ENCODE results near the gene DNAH11. TPM values are rescaled to one million over a fixed set of nuclear protein-coding genes. Genes with fewer than 3 reads are reported as not detected.

DNAH11 gene
- total and polyA plus RNA-seq, 8 donors: 0.86 to 7.6 (median 3.5) TPM

DNA sequence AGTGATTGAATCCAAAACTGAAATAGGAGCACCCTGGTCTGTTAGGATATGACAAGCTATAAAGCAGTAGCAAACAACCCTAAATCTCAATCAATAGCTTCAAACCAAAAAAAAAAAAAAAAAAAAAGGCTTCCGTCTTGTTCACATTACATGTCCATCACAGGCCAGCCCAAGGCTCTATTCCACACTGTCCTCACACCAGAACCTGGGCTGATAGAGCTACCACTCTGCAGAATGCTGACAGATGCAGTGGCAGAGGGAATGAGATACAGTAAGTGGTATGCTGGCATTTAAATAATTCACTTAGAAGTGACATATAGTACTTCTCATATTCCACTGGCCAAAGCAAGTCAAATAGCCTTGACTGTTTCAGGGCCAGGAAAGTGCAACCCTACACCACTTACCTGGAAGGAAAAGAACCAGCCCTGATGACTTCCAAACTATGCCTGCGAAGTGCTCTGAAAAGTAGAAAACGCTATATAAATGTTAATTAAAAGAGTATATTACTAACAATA is 397.1 kb downstream of the DNAH11 start:
- intact Hi-C loops (cut with DNase I): no loop called here
- TF ChIP-seq, protein P1, sequence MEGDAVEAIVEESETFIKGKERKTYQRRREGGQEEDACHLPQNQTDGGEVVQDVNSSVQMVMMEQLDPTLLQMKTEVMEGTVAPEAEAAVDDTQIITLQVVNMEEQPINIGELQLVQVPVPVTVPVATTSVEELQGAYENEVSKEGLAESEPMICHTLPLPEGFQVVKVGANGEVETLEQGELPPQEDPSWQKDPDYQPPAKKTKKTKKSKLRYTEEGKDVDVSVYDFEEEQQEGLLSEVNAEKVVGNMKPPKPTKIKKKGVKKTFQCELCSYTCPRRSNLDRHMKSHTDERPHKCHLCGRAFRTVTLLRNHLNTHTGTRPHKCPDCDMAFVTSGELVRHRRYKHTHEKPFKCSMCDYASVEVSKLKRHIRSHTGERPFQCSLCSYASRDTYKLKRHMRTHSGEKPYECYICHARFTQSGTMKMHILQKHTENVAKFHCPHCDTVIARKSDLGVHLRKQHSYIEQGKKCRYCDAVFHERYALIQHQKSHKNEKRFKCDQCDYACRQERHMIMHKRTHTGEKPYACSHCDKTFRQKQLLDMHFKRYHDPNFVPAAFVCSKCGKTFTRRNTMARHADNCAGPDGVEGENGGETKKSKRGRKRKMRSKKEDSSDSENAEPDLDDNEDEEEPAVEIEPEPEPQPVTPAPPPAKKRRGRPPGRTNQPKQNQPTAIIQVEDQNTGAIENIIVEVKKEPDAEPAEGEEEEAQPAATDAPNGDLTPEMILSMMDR (IDR thresholded peaks at IDR 0.05): no peak
- DNase-seq: no peak
- no peaks in the 10 kb centered on the region for H3K27me3 ChIP-seq
- no peaks in the 10 kb centered on the region for H3K9me3 ChIP-seq
- peaks cover 12 to 66% of the 10 kb centered on the region in 2 donors for H3K4me1 ChIP-seq
- no peaks in the 10 kb centered on the region for H3K36me3 ChIP-seq
- H3K4me3 ChIP-seq: no peak overlapping the region
- no peak overlapping the region for H3K27ac ChIP-seq
- ATAC-seq: peak; percentile 8

DNA sequence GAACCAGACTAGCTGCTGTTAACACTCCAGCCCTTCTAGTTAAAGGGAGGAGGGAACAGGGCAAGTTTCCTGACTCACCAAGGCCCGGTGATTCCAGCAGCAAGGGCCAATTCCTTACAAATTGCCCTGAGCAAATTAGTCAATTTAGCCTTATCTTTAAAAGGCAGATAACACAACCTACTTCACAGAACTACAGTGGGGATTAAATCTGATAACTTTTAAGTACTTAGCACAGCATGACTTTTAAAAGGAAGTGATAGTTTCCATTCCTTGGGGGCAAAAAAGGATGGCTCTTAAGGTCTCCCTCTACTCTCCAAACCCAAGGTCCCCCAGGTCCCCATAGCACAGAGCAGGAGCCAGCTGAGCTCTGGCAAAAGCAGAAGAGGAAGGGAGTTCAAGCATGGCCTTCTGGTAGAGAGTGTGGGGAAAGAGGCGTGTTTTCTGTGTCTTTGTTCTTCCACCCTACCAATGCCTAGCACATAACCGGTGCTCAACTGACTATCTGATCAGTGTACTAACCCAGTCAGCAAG is 398.8 kb downstream of the DNAH11 start:
- DNase-seq (no peak), ATAC-seq (no peak)
- intact Hi-C loops (cut with DNase I): no loop called here
- peaks cover 0 to 8% of the 10 kb centered on the region in 2 donors for H3K27me3 ChIP-seq
- H3K36me3 ChIP-seq: no peaks in the 10 kb centered on the region
- TF ChIP-seq, protein P1 (IDR thresholded peaks at IDR 0.05): no peak
- H3K27ac ChIP-seq: peak overlapping the region; percentile 4 to 56
- no peak overlapping the region for H3K4me3 ChIP-seq
- H3K4me1 ChIP-seq: peaks cover 12 to 73% of the 10 kb centered on the region in 2 donors
- H3K9me3 ChIP-seq: no peaks in the 10 kb centered on the region

DNA sequence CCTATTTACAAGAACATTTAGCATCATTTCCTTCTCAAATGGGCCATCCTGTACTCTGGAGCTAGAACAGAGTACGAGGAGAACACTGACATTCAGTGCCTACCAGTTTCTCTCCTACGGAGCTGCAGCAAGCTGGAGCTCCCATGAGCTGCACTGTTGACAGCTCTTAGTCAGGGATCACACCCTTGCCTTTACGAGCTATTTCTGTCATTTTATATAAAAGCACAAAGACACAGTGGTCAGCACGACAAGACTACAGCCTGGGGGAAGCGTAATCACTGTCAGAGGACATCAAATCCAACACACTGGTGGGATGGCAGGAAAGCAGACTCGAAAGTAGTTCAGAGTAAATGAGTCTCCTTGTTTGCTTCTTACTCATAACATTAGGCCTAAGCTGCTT is 400.1 kb downstream of the DNAH11 start:
- ATAC-seq (no peak), DNase-seq (no peak)
- no peaks in the 10 kb centered on the region for H3K36me3 ChIP-seq
- H3K4me3 ChIP-seq: no peak overlapping the region
- H3K9me3 ChIP-seq: no peaks in the 10 kb centered on the region
- peaks cover 12 to 84% of the 10 kb centered on the region in 2 donors for H3K4me1 ChIP-seq
- no peak overlapping the region for H3K27ac ChIP-seq
- intact Hi-C loops (cut with DNase I): no loop called here
- H3K27me3 ChIP-seq: peaks cover 0 to 8% of the 10 kb centered on the region in 2 donors
- TF ChIP-seq, protein P1 (IDR thresholded peaks at IDR 0.05): no peak

DNA sequence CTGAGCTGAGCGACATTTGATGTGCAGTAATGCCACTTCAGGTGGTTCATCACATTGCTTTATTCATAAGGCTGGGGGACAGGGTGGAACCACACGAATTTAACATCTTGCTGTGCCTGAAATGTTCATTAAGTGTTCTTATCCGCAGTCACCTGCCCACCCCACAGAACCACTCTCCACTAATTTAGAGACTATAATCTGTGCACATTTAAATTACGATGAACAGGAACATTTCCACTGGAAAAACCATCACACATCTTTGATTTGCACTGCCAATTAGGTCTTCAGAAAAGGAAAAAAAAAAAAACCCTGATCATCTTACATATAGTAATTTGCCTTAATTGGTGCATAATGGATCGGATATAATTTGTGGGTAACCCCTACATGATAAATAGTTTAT is 400.6 kb downstream of the DNAH11 start:
- Histone ChIP-seq H3K27ac (no peak overlapping the region), H3K4me3 (no peak overlapping the region), H3K36me3 (no peaks in the 10 kb centered on the region), H3K27me3 (peaks cover 0 to 8% of the 10 kb centered on the region in 2 donors), H3K9me3 (no peaks in the 10 kb centered on the region), H3K4me1 (peaks cover 12 to 84% of the 10 kb centered on the region in 2 donors)
- DNase-seq (no peak), ATAC-seq (no peak)
- TF ChIP-seq, protein P1 (IDR thresholded peaks at IDR 0.05): no peak
- intact Hi-C loops (cut with DNase I): no loop called here

DNA sequence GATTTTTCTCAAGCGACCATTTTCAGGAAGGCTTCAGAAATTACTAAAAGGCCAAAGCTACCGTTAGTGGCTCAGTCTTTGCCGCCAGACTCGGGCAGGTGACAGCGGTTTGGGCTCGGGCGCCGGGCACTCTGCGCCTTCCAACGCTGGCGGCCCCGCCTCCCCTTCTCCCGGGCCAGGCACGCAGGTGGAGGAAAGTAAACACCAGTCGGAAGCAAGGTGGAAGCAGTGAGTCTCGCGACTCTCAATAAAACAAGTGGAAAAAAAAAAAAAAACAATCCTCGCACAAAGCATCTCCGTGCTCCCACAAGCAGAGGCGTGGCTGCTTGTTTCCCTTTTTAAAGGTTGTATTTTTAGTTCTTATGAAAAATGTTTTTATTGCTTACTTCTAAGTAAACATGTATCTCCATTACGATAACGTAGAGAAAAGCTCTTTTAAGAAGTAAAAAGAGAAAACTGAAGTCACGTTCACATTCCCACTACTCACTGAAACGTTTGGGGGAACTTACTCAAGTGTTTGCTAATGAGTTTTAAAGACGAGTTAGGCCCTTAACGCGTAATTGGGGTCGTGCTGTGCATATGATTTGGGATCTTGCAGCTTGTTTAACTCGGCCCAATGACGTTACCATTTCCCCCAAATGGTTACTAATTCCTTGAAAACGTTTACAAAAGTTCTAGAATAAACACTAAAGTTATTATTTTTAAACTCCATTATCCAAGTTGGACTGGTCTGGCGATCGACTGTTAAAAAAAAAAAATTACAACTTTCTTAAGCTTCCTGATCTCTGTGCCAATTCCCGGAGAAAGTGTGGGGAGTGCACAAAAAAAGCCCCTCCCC is 402.0 kb downstream of the DNAH11 start:
- H3K27ac ChIP-seq: peak overlapping the region; percentile 79 to 81
- H3K9me3 ChIP-seq: no peaks in the 10 kb centered on the region
- DNase-seq (peak; percentile 23 to 92 (median 74)), ATAC-seq (peak; percentile 70)
- H3K27me3 ChIP-seq: peaks cover 0 to 8% of the 10 kb centered on the region in 2 donors
- TF ChIP-seq, protein P1 (IDR thresholded peaks at IDR 0.05): no peak
- no peaks in the 10 kb centered on the region for H3K36me3 ChIP-seq
- peaks cover 9 to 74% of the 10 kb centered on the region in 2 donors for H3K4me1 ChIP-seq
- intact Hi-C loops (cut with DNase I): no loop called here
- peak overlapping the region; percentile 66 to 72 for H3K4me3 ChIP-seq

Measured in left lung (tissue), 10 donors.